Panc1 (cell line): ENCODE data around the gene TRPV6.

ENCODE experiments used
- CTCF ChIP-seq: fragments of 450-650 bp; IDR thresholded peaks from 2 replicates; pipeline ENCODE4 v1.5.1; 2017; ENCODE audit warnings: mild to moderate bottlenecking
- POLR2AphosphoS5 ChIP-seq: IDR thresholded peaks from 2 replicates; pipeline ENCODE4 v1.6.1; 2012; ENCODE audit warnings: mild to moderate bottlenecking, low read depth, low read length, moderate library complexity
- REST ChIP-seq, 2 experiments: IDR thresholded peaks; 2 replicates each; pipeline ENCODE4 v1.6.1; 2011 to 2012; ENCODE audit warnings: low read depth in 2 of 2, control low read depth in 1 of 2, low read length in 1 of 2, mild to moderate bottlenecking in 1 of 2, moderate library complexity in 1 of 2; ENCODE audit not compliant: insufficient read depth in 1 of 2

GRCh38 chr7:142876991-142877910 lies 8.3 kb downstream of the TRPV6 start:
- TF ChIP-seq CTCF (no peak), POLR2AphosphoS5 (no peak), REST (IDR thresholded peaks at IDR 0.05; ENCODE audit: insufficient read depth in 1 of 2, low read depth in 2 of 2, low read length in 1 of 2) (no peak)
